ENCODE results near the gene PXN.

Gene PXN

DNA sequence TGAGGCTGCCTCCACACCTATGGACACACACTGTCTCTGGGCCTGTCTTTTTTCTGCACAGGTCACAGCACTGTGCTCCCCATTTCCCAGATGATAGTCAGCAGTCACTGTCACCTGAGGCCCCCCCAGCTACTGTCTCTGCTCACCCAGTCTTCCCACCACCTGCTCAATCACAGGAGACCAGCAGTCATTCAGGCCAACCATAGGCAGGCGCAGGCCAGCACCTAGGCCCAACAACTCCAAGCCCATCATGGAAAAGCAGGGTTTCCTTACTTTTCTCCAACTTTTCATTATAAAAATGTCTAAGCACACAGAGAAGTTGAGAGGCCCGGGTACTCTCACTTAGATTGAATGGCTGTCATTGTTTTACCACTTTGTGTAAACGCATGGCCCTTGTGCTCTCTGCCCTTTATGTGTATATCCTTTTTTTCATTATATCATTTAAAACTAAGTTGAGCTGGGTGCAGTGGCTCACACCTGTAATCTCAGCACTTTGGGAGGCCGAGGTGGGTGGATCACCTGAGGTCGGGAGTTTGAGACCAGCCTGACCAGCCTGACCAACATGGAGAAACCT is 7.1 kb downstream of the PXN start:
- H3K9me3 ChIP-seq (ENCODE audit: control insufficient read depth, insufficient read depth, low read depth, low read length) = no peaks in the 10 kb centered on the region
- TF ChIP-seq, protein P1, sequence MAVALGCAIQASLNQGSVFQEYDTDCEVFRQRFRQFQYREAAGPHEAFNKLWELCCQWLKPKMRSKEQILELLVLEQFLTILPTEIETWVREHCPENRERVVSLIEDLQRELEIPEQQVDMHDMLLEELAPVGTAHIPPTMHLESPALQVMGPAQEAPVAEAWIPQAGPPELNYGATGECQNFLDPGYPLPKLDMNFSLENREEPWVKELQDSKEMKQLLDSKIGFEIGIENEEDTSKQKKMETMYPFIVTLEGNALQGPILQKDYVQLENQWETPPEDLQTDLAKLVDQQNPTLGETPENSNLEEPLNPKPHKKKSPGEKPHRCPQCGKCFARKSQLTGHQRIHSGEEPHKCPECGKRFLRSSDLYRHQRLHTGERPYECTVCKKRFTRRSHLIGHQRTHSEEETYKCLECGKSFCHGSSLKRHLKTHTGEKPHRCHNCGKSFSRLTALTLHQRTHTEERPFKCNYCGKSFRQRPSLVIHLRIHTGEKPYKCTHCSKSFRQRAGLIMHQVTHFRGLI (tag by site-specific recombination; IDR thresholded peaks at IDR 0.05) = peak; percentile 92
- no peak for TF ChIP-seq OSR2 (tag by site-specific recombination; IDR thresholded peaks at IDR 0.05)
- peaks cover 0 to 3% of the 10 kb centered on the region in 2 experiments; a peak in 2 of 3 replicates for H3K36me3 ChIP-seq (ENCODE audit: control insufficient read depth in 2 of 2, insufficient read depth in 1 of 2, low read length in 2 of 2)
- ChIA-PET CTCF (interaction anchor here (0.5 to 16.4 kb wide), 4 partner anchors 7 to 1301 kb away, joined by 3 to 581 read pairs (median 16); partner anchors contain the start of gene PXN), POLR2A (interaction anchor here (0.6 to 2.3 kb wide), 5 partner anchors 13 to 57 kb away, joined by 3 to 16 read pairs (median 10); partner anchors contain the start of genes RNU4-2 and RPLP0)
- no peak overlapping the region for H3K27ac ChIP-seq (ENCODE audit: extremely low read depth, low read depth, low read length)
- peaks cover 5% of the 10 kb centered on the region for H3K4me1 ChIP-seq (ENCODE audit: control insufficient read depth, insufficient read depth, low read length)
- H3K4me3 ChIP-seq (ENCODE audit: low read depth, low read length) = no peak overlapping the region

DNA sequence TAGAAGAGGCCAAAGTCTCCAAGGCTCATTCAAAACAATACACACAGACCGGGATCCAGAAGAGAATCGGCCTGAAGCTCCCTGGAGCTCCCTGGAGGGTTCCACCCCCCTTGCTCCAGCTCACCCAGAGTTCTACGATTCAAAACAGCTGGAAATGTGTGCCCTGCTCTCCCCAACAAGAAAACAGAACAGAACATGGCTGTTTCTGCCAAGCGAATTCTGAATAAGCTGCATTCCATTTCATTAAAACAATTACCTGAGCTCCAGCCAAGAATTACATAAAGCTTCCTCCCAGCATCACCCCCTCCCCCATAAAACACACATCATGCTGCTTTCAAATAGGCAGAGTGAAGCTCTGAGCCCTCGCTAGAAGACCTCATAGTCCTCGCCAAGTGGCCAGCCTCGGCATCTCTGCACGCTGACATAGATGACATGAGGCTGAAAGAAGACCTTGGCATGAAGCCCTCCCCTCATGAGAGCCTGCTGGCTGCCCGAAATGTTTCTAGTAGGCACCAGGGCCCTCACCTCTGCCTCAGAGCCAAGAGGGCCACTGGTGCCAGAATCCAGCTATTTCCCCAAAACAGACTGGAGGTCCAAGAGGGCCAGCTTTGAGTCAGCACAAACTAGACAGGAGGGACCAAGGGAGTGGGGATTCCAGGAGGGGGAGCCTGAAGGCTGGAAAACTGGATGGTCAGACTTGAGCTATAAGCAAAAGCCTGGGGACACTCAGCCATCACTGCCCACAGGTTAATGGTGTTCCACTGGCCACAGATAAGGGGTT is 8.3 kb downstream of the PXN start:
- ChIA-PET CTCF (interaction anchor here (0.7 to 16.4 kb wide), 7 partner anchors 8 to 1330 kb away, joined by 3 to 581 read pairs (median 7); partner anchors contain the start of gene PXN), POLR2A (interaction anchor here (0.8 to 2.3 kb wide), 8 partner anchors 8 to 140 kb away, joined by 3 to 16 read pairs (median 8); partner anchors contain the start of genes PXN, RNU4-2 and RPLP0)
- H3K36me3 ChIP-seq (ENCODE audit: control insufficient read depth in 2 of 2, insufficient read depth in 1 of 2, low read length in 2 of 2) = peaks cover 0 to 3% of the 10 kb centered on the region in 2 experiments; a peak in 2 of 3 replicates
- H3K9me3 ChIP-seq (ENCODE audit: control insufficient read depth, insufficient read depth, low read depth, low read length) = no peaks in the 10 kb centered on the region
- no peak overlapping the region for H3K4me3 ChIP-seq (ENCODE audit: low read depth, low read length)
- H3K27ac ChIP-seq (ENCODE audit: extremely low read depth, low read depth, low read length) = no peak overlapping the region
- H3K4me1 ChIP-seq (ENCODE audit: control insufficient read depth, insufficient read depth, low read length) = peaks cover 5% of the 10 kb centered on the region; the same call in 1 of the 2 replicates
- TF ChIP-seq GFI1B (tag by site-specific recombination; IDR thresholded peaks at IDR 0.05) (no peak), ZNF623 (tag by site-specific recombination; IDR thresholded peaks at IDR 0.05) (no peak), ZNF600 (tag by site-specific recombination; IDR thresholded peaks at IDR 0.05) (0 out of 2 replicates have a peak, but pooled peaks have one; percentile 26), ZNF555 (tag by site-specific recombination; conservative IDR thresholded peaks at IDR 0.05) (no peak), KLF1 (tag by site-specific recombination; IDR thresholded peaks at IDR 0.05) (no peak), ZNF132 (tag by site-specific recombination; IDR thresholded peaks at IDR 0.05; ENCODE audit: borderline replicate concordance) (no peak), RBAK (tag by site-specific recombination; IDR thresholded peaks at IDR 0.05) (no peak), ZNF670 (tag by site-specific recombination; IDR thresholded peaks at IDR 0.05; ENCODE audit: low read depth) (no peak), ZNF560 (tag by site-specific recombination; IDR thresholded peaks at IDR 0.05; ENCODE audit: borderline replicate concordance) (no peak), ZNF433 (tag by site-specific recombination; IDR thresholded peaks at IDR 0.05; ENCODE audit: low read depth) (no peak), FEZF1 (tag by site-specific recombination; IDR thresholded peaks at IDR 0.05) (no peak), ZNF174 (tag by site-specific recombination; IDR thresholded peaks at IDR 0.05) (no peak), ZNF701 (tag by site-specific recombination; IDR thresholded peaks at IDR 0.05) (no peak), ZNF146 (tag by site-specific recombination; IDR thresholded peaks at IDR 0.05) (no peak), ZSCAN30 (tag by site-specific recombination; IDR thresholded peaks at IDR 0.05) (no peak), OVOL3 (tag by site-specific recombination; IDR thresholded peaks at IDR 0.05) (no peak), ZNF529 (tag by site-specific recombination; IDR thresholded peaks at IDR 0.05; ENCODE audit: insufficient replicate concordance) (no peak), ZNF830 (tag by site-specific recombination; IDR thresholded peaks at IDR 0.05; ENCODE audit: low read depth) (no peak), GLI4 (tag by site-specific recombination; IDR thresholded peaks at IDR 0.05) (no peak), ZNF792 (tag by site-specific recombination; IDR thresholded peaks at IDR 0.05) (no peak), IKZF3 (tag by site-specific recombination; IDR thresholded peaks at IDR 0.05) (no peak), ZNF133 (tag by site-specific recombination; IDR thresholded peaks at IDR 0.05) (no peak), EGR2 (tag by site-specific recombination; IDR thresholded peaks at IDR 0.05; ENCODE audit: low read depth) (no peak), ZNF423 (tag by site-specific recombination; IDR thresholded peaks at IDR 0.05) (no peak), ZNF366 (tag by site-specific recombination; conservative IDR thresholded peaks at IDR 0.05) (0 out of 2 replicates have a peak, but pooled peaks have one; percentile 20), BCL11B (tag by site-specific recombination; IDR thresholded peaks at IDR 0.05; ENCODE audit: low read depth) (no peak)
- TF ChIP-seq, protein P2, sequence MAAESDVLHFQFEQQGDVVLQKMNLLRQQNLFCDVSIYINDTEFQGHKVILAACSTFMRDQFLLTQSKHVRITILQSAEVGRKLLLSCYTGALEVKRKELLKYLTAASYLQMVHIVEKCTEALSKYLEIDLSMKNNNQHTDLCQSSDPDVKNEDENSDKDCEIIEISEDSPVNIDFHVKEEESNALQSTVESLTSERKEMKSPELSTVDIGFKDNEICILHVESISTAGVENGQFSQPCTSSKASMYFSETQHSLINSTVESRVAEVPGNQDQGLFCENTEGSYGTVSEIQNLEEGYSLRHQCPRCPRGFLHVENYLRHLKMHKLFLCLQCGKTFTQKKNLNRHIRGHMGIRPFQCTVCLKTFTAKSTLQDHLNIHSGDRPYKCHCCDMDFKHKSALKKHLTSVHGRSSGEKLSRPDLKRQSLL (tag by site-specific recombination; IDR thresholded peaks at IDR 0.05) = no peak
- TF ChIP-seq, protein P3, sequence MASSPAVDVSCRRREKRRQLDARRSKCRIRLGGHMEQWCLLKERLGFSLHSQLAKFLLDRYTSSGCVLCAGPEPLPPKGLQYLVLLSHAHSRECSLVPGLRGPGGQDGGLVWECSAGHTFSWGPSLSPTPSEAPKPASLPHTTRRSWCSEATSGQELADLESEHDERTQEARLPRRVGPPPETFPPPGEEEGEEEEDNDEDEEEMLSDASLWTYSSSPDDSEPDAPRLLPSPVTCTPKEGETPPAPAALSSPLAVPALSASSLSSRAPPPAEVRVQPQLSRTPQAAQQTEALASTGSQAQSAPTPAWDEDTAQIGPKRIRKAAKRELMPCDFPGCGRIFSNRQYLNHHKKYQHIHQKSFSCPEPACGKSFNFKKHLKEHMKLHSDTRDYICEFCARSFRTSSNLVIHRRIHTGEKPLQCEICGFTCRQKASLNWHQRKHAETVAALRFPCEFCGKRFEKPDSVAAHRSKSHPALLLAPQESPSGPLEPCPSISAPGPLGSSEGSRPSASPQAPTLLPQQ (tag by site-specific recombination; IDR thresholded peaks at IDR 0.05) = 0 out of 2 replicates have a peak, but pooled peaks have one; percentile 18

Data from HEK293 (cell line).